Right lobe of liver (tissue), 6 donors: Measurements from ENCODE around the gene PARVA. TPM values are rescaled to one million over a fixed set of nuclear protein-coding genes. Genes with fewer than 3 reads are reported as not detected.
A peak's percentile ranks its signal among the peaks of the same experiment; 100 is the strongest.

Experiments used
- ATAC-seq, 4 donors: fragments of 200-7000 bp; cut with Tn5 transposase; one replicate each; pipeline ENCODE4 v1.9.1; 2020; ENCODE audit warnings: mild to moderate bottlenecking in 4 of 4, moderate library complexity in 4 of 4
- DNase-seq, 3 donors: peaks; one replicate each; pipeline ENCODE4 v3.0.0-alpha.2; 2020
- H3K27ac ChIP-seq, 3 donors: fragments of 200-600 bp; one replicate each; pipeline ENCODE4 v1.8.0; 2022
- H3K27me3 ChIP-seq, 2 donors: fragments of 200-600 bp; one replicate each; pipeline ENCODE4 v1.8.0; 2022
- H3K36me3 ChIP-seq, 4 donors: fragments of 200-600 bp; sonication (generic) in 1 of 4; one replicate each; pipeline versions ENCODE4 v1.5.1 to v1.8.0; 2017 to 2022; ENCODE audit warnings: control low read depth in 1 of 4
- H3K4me1 ChIP-seq, 4 donors: fragments of 200-600 bp; sonication (generic) in 1 of 4; one replicate each; pipeline versions ENCODE4 v1.5.1 to v1.8.0; 2017 to 2022; ENCODE audit warnings: control low read depth in 1 of 4
- H3K4me3 ChIP-seq, 3 donors: fragments of 200-600 bp; one replicate each; pipeline ENCODE4 v1.8.0; 2022
- H3K9me3 ChIP-seq, 4 donors: fragments of 200-600 bp; sonication (generic) in 1 of 4; one replicate each; pipeline versions ENCODE4 v1.5.1 to v1.8.0; 2017 to 2022; ENCODE audit warnings: control low read depth in 1 of 4
- CTCF ChIP-seq, 4 donors: fragments of 200-600 bp in 3 of 4; fragments of 450-650 bp in 1 of 4; IDR thresholded peaks; one replicate each; pipeline versions ENCODE4 v1.5.1 to v1.8.0; 2016 to 2022; ENCODE audit warnings: antibody characterized with exemption in 4 of 4, mild to moderate bottlenecking in 2 of 4
- POLR2A ChIP-seq: fragments of 450-650 bp; IDR thresholded peaks from one replicate; pipeline ENCODE4 v1.6.1; 2017; ENCODE audit warnings: antibody characterized with exemption, mild to moderate bottlenecking
- WGBS: methylation state at CpG from one replicate; pipeline ENCODE4 v1.1.6; 2018; ENCODE audit warnings: low coverage, low lambda C conversion rate; ENCODE audit not compliant: insufficient coverage; ENCODE audit errors: missing lambda C conversion rate; 5-methylcytosine and 5-hydroxymethylcytosine counted together
- intact Hi-C, 2 donors: fragments of 100-400 bp; cut with DNase I; formaldehyde crosslinking; loops; one replicate each; pipeline versions ENCODE4 v1.11.2 to v1.14.1; 2022
- total RNA-seq, 6 experiments: library from RNA; depleted of rRNA in 2 of 6; stranded (reverse); fragments of >200 nt in 2 of 6; fragmentation: NEBNext Ultra II Directional in 3 of 6; extraction: Animal tissue kit (Norgen Biotek cat#: 25700) in 3 of 6; gene quantifications; one replicate each; pipeline versions ENCODE4 v1.1.0 to v1.2.4, GENCODE V29; 2016 to 2023
- donor health status: DM: no; HTN: yes; CAD: no.
- donor health status: DM: no; HTN: no; CAD: no.
- donor health status: DM: no; HTN: no; CAD: no.
- donor health status: DM: no; HTN: yes; CAD: no.
- donor health status: DM: no; HTN: yes; CAD: no.

Gene PARVA
- total RNA-seq, 6 experiments from 2014 or later, result 11.1 to 27.5 (median 21.8) TPM

- TF ChIP-seq POLR2A (no peak), CTCF (IDR thresholded peaks at IDR 0.05) (no peak)
- intact Hi-C loops, result no loop called here
- H3K9me3 ChIP-seq, result no peaks in the 10 kb centered on the region
- DNase-seq (peak in 2 of 3 donors; percentile 49 to 55), ATAC-seq (peak; percentile 78 to 95 (median 87))
- no peaks in the 10 kb centered on the region for H3K27me3 ChIP-seq
- no peaks in the 10 kb centered on the region for H3K36me3 ChIP-seq
- no peak overlapping the region for H3K4me3 ChIP-seq
- H3K4me1 ChIP-seq, result peaks cover 0 to 10% (median 0%) of the 10 kb centered on the region in 4 donors
- WGBS, result 48% methylated on average over 5 of the region's 5 CpGs
- H3K27ac ChIP-seq, result no peak overlapping the region
Observed at GRCh38 chr11:12430954-12431595, 53.7 kb downstream of the PARVA start.

GRCh38 chr11:12432507-12432906, 55.1 kb downstream of the PARVA start:
- 88% methylated on average over 6 of the region's 6 CpGs for WGBS
- H3K27ac ChIP-seq, result no peak overlapping the region
- no peaks in the 10 kb centered on the region for H3K9me3 ChIP-seq
- ATAC-seq (no peak), DNase-seq (no peak)
- H3K27me3 ChIP-seq, result no peaks in the 10 kb centered on the region
- TF ChIP-seq POLR2A, result no peak
- TF ChIP-seq CTCF (IDR thresholded peaks at IDR 0.05), result no peak
- H3K4me3 ChIP-seq, result no peak overlapping the region
- peaks cover 0 to 10% (median 0%) of the 10 kb centered on the region in 4 donors for H3K4me1 ChIP-seq
- intact Hi-C loops, result no loop called here
- no peaks in the 10 kb centered on the region for H3K36me3 ChIP-seq

- Histone ChIP-seq H3K4me3 (no peak overlapping the region), H3K27ac (no peak overlapping the region), H3K9me3 (no peaks in the 10 kb centered on the region), H3K36me3 (no peaks in the 10 kb centered on the region), H3K4me1 (peaks cover 0 to 10% (median 0%) of the 10 kb centered on the region in 4 donors), H3K27me3 (no peaks in the 10 kb centered on the region)
- TF ChIP-seq CTCF (IDR thresholded peaks at IDR 0.05), result no peak
- no peak for TF ChIP-seq POLR2A
- DNase-seq, result no peak
- WGBS, result 84% methylated on average over 3 of the region's 3 CpGs
- intact Hi-C loops, result no loop called here
- ATAC-seq, result no peak
Observed at GRCh38 chr11:12433121-12433520, 55.8 kb downstream of the PARVA start.

- 75% methylated on average over 15 of the region's 16 CpGs for WGBS
- Histone ChIP-seq H3K36me3 (no peaks in the 10 kb centered on the region), H3K4me1 (peaks cover 0 to 10% (median 0%) of the 10 kb centered on the region in 4 donors), H3K4me3 (no peak overlapping the region), H3K9me3 (no peaks in the 10 kb centered on the region), H3K27ac (no peak overlapping the region), H3K27me3 (no peaks in the 10 kb centered on the region)
- no peak for ATAC-seq
- DNase-seq, result no peak
- TF ChIP-seq POLR2A, result no peak
- no peak for TF ChIP-seq CTCF (IDR thresholded peaks at IDR 0.05)
- intact Hi-C loops, result no loop called here
Observed at GRCh38 chr11:12433571-12434324, 56.4 kb downstream of the PARVA start.
